ENCODE results near the gene SLC5A4. TPM values are rescaled to one million over a fixed set of nuclear protein-coding genes. Genes with fewer than 3 reads are reported as not detected.
A peak's percentile ranks its signal among the peaks of the same experiment; 100 is the strongest.

The SLC5A4 gene
- total RNA-seq, 1 experiment from 2014 or later = not detected

DNA sequence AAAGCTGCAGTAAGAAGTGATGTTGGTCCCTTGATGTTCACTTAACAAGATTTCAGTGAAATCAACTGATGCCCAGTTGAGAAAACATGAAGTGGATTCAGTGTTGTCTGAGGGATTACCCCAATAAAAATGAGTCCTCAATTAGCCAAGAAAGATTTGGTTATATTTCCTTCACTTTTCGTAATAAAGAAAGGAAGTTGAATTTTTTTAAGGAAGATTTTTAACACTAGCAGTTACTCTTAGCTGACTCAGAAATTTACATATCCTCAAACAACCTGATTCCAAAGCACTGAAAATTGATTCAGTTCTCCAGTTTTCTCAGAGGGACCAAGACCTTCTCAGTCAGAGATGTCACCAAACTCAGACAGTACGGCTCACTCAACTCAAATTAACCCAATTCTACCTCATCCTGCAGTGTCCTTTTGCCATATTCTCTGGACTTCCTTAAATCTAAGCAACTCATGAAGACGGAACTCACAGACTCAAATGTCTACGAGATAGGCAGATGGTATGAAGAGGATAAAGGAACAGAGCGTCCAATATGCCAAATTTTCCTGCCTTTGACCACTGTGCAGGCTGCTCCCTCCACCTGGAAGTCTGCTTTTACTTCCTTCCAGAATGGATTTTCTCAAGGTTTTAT is 22.8 kb downstream of the SLC5A4 start:
- DNase-seq (ENCODE audit: low spot score) = no peak

DNA sequence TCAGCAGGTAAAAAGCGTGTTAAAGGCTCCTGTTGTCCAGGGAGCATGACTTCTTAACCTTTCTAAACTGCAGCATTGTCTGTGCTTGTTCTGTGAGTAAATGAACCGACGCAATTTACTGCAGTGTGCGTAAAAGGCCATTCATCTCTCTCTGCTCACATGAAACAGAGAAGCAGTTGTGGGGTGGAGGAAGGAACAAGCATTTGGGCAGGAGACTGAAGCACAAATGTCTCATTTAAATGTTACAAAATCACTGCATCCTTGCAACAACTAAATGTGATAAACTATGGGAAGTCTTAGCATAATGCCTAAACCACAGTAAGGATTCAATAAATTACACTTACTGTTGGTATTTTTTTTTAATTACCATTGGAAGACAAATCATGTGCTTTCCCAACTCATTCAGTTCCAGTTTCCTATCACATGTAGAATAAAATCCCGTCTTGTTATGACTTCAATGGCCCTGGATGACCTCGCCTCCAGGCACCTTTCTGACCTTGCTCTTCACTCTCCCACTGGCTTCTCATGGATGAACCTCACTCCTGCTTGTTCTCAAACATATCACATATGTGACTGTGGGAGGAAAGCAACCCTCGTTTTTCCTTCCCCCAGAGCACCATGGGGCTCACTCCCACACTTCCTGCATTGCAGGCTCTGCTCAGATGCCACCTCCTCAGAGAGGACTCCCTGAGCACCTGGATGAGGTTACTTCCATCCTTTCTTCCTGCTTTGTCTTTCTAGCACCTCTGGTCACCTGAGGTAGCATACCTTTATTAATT is 28.6 kb downstream of the SLC5A4 start:
- DNase-seq (ENCODE audit: low spot score) = no peak

DNA sequence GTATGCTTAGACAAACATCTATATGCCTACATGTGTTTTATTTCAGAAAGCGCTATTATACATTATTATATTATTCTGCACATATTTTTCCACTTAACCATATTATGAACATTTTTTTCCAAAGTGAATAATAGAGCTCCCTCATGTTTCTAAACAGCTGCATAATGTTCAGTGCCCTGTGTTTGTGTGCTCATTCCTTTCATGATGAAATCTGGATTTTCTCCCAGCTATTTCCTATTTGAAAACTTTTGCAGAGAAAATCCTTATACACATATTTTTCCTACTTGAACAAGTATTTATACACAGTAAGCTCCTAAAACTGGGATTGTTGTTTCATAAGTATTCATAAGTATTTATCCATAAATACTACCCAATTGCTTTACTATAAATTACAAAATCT is 32.2 kb downstream of the SLC5A4 start:
- DNase-seq (ENCODE audit: low spot score) = no peak

DNA sequence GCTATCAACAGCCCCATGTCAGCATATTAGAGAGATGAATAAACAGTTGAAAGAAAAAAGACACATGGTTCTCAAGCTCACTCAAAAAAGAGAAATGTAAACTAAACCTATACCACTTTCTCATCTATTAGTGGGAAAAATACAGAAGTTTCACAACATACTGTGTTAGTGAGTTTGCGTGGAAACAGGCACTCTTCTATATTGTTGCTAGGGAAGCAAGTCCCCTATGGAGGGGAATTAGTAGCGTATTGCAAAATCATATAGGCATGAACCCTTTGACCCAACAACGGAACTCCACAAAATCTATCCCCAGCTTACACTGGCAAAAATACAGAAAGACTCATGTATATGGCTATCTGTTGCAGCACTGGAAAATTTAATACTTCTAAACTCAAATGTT is 36.1 kb downstream of the SLC5A4 start:
- DNase-seq (ENCODE audit: low spot score) = no peak

DNA sequence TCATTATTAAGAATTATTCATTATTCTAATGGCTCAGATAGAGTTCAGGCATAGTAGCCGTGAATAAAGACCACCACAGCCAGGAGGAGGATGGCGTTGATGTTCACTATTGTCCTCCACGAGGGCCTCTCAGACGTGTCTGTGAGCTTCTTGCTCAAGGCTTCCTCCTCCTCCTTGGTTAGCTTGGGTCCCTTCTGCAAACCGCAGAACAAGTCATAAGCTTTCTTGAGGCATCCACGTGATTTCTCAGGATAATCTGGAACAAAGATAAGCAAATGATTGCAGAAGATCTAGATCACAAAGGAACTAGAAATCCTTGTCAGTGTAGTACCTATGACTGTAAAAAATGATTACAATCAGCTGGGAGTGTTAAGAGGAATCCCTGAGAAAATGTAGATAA is 36.7 kb downstream of the SLC5A4 start:
- no peak for DNase-seq (ENCODE audit: low spot score)

DNA sequence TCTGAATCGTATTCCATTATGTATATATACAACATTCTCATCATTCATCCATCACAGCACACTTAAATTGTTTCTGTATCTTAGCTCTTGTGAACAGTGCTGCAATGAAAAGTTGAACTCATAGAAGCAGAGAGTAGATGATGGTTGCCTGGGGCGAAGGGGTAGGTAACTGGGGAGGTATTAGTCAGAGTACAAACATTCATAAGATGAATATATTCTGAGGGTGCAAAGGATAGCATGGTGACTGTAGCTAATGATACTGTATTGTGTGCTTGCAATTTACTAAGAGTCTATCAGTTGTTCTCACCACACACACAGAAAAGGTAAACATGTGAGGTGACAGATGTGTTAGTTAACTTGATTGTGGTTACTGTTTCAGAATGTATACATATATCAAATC is 37.7 kb downstream of the SLC5A4 start:
- no peak for DNase-seq (ENCODE audit: low spot score)

DNA sequence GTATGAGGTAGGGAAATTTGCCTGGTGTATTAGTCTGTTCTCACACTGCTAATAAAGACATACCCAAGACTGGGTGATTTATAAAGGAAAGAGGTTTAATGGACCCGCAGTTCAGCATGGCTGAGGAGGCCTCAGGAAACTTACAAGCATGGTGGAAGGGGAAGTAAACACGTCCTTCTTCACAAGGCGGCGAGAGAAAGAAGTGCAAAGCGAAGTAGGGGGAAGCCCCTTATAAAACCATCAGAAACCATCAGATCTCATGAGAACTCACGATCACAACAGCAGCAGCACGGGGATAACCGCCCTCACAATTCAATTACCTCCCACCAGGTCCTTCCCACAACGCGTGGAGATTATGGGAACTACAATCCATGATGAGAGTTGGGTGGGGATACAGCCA is 38.2 kb downstream of the SLC5A4 start:
- no peak for DNase-seq (ENCODE audit: low spot score)

GRCh38 chr22:32211011-32211410 is 44.1 kb downstream of the SLC5A4 start:
- no peak for DNase-seq (ENCODE audit: low spot score)

DNA sequence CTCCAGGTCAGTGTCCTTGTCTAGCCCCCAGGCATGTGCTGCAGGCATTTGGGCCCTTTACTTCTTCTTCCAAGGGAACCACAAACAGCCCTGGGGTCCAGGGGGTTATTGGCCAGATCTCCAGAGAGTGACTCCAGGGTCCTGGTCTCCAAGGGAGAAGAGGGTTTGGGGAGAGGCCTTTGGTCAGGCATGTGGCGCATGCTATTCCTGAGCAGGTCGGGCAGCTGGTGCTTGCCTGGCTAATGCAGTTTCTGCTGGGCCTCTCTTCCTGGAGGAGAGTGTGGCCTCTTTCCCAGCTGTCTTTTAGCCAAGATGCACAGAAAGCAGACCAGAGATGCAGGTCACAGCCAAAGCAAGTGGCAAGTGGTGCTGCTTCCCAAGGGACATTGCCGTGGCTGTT is 46.5 kb downstream of the SLC5A4 start:
- DNase-seq (ENCODE audit: low spot score) = no peak

DNA sequence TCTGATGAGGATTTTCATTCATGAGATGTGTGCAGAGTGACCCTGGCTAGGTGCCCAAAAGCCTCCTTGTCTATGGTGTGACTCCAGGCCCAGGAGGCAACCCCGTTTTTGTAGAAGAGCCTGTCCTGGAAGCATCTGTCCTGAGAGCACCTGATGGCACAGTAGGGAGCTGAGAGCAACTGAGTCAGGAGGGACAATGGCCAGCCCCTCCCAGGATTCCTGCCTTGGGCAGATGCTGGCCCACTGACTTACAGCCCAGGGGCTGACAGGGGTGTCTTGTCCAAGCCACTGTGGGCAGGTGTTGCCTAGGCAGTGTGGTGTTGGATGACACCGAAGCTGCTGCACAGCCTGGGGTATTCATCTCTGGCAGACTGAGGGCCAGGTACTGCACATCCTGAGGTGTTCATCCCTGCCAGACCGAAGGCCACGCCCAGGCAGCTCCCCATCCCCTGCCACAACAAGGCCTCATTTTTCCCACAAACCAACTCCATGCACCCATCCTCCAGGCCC is 47.1 kb downstream of the SLC5A4 start:
- DNase-seq (ENCODE audit: low spot score) = no peak

- peak; percentile 53 for DNase-seq (ENCODE audit: low spot score)
Measured at GRCh38 chr22:32206774-32207758, 48.1 kb downstream of the SLC5A4 start.

DNA sequence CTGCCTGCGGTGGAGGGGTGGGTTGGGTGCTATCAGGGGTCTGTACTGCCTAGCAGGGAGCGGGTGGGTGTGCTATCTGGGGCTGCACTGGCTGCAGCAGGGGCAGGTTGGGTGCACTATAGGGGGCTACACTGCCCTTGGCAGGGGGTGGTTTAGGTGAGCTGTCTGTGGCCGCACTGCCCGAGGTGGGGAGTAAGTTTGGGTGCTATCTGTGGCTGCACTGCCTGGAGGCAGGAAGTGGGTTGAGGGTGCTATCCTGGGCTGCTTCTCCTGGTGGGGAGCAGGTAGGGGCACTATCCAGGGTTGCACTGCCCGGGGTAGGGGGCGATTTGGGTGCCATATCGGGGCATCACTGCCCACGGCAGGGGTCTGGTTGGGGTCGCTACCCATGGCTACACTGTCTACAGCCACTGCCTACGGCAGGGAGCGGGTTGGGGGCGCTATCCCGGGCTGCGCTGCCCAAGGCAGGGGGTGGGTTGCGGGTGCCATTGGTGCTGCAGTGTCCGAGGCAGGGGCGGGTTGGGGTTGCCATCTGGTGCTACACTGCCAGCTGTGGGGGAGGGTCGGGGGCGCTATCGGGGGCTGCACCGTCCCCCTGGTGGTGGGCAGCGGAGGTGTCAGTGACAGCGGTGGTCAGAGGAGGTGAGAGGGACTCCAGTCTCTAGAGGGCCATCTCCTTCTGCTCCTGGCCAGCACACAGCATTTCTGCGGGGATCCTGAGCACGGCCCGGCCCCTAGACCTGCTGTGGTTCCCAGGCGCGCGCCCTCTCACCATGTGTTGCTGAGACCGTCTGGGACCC is 49.0 kb downstream of the SLC5A4 start:
- no peak for DNase-seq (ENCODE audit: low spot score)

- DNase-seq (ENCODE audit: low spot score) = peak; percentile 60
Measured at GRCh38 chr22:32204856-32205722, 50.1 kb downstream of the SLC5A4 start, which contains the start of gene RFPL2. Gene RFPL2, minus strand, starts transcription at chr22:32205073. Its CDS starts 2,622 bp downstream, at chr22:32202451.

GRCh38 chr22:32204040-32204855 is 50.9 kb downstream of the SLC5A4 start:
- DNase-seq (ENCODE audit: low spot score) = no peak

DNA sequence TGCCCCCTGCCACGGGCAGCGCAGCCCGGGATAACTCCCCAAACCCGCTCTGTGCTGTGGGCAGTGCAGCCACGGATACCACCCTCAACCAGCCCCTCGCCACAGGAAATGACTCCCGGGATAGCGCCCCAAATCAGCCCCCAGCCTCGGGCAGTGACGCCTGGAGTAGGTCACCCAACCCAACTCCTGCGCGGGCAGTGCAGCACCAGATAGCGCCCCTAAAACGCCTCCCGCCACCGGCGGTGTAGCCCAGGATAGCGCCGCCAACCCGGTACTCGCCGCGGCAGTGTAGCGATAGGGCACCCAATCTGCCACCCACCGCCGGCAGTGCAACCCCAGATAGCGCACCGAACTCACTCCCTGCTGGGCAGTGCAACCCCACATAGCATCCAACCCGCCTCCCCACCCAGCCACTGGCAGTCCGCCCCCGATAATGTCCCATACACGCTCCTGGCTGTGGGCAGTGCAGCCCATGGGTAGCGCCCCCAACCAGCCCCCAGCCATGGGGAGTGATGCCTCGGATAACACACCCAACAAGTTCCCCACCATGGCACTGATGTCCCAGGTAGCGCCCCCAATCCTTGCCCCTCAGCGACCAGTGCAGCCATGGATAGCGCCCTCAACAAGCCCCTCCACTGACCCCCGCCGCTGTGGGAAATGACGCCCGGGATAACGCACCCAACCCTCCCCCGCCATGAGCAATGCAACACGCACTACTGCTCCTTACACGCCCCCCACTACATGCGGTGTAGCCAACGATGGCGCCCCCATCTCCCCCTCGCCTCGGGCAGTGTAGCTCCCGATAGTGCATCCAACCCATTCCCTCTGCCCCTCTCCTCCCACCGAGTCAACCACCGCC is 51.7 kb downstream of the SLC5A4 start:
- DNase-seq (ENCODE audit: low spot score) = no peak

DNA sequence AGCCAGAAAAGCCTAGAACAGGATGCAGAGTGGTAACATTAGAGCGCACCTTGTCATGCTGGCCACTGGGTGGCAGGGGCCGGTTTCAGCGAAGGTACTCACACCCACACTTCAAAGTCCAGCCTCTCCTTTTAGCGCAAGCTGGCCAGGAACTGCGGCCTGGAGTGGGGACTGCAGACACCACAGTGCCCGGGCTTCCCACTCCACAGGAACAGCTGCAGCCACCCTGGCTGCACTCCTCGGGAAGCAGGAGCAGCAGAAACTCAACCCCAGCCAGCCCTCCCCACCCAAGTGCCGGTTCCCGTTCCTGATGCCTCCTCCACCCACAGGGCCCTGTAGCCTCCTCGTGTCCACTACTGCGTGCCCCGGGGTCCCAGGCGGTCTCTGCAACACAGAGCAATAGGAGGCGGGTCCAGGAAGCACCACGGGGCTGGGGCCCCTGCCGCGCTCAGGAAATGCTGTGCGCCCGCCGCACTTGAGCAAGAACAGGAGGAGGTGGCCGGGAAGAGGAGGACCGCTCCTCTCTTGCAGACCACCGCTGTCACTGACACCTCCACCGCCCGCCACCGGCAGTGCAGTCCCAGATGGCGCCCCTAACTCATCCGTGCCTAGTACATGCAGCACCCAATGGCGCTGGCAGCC is 52.5 kb downstream of the SLC5A4 start:
- DNase-seq (ENCODE audit: low spot score) = peak; percentile 58

GRCh38 chr22:32202161-32202538 is 53.0 kb downstream of the SLC5A4 start:
- no peak for DNase-seq (ENCODE audit: low spot score)

GRCh38 chr22:32200752-32201151 is 54.4 kb downstream of the SLC5A4 start:
- DNase-seq (ENCODE audit: low spot score) = no peak

All from HT-29 (cell line).